ENCODE results near the gene AAGAB.
"Not testable (repeated sequence)": the region's sequence is repeated elsewhere in the genome, so short reads cannot be mapped to it uniquely, and the experiment has no call there.

AAGAB gene

DNA sequence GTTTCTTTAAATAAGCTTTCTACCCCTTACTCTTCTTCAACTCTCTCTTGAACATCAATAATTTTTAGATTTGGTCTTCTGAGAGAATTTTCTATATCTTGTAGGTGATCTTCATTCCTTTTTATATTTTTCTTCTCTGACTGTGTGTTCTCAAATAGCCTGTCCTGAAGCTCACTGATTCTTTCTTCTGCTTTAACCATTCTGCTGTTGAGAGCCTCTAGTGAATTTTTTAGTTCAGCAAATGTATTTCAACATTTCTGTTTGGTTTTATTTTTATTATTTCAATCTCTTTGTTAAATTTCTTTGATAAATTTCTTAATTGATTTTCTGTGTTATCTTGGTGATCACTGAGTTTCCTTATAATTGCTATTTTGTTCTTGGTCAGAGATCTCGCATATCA, 19.8 kb upstream of the AAGAB start:
- CTCF ChIA-PET = no interaction called here
- POLR2A ChIA-PET = no interaction called here
- no peak for DNase-seq (ENCODE audit: extremely low spot score)
- TF ChIP-seq SUZ12 (IDR thresholded peaks at IDR 0.05) (no peak), FOXM1 (IDR thresholded peaks at IDR 0.05; ENCODE audit: borderline replicate concordance) (no peak), NFRKB (IDR thresholded peaks at IDR 0.05) (no peak), FOXA1 (IDR thresholded peaks at IDR 0.05) (no peak)

DNA sequence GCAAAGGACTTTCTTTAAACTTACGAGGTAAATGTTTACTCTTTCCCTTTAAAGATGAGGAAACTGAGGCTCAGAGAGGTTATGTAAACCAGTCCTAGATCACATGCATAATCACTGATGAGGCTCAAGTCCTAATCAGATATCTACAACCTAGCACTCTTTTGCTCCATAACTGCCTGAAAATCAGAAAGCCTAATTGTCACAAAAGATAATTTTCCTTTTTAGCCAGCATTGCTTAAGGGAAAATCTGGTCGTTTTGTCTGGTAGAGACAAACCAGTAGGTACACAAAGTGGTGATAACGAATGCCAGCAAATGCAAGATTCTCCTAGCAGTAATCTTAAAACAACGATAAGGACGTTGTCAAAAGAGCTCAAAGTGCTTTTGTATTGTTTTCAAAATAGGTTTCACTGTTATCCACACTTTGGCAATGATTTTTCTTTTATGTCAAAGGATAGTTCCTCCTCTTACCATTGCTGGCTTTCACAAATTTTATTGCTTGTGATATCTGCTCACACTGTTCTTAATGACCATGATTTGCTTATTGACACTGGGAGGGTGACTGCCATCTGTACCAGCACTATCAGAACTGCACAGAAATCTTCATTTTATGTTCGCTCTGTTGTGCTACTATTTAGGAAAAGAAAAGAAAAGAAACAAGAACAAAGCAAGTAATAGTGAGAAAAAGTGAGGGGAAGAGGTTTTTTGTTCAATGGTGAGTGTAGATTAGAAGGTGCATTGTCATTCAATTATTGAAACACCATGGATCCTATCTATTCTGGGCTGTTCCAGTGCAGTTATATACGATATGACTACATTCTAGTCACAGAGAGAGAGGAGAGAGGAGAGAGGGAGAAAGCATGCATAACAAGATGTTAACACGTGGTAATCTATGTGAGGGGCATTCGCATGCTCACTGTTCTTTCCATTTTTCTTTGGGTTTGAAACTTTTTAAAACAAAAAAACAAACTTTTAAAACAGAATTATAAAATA, 13.8 kb upstream of the AAGAB start:
- no peak for DNase-seq (ENCODE audit: extremely low spot score)
- no peak for TF ChIP-seq L3MBTL2 (conservative IDR thresholded peaks at IDR 0.05)
- TF ChIP-seq ELF4 (IDR thresholded peaks at IDR 0.05) = no peak
- no peak for TF ChIP-seq SP1 (IDR thresholded peaks at IDR 0.05)
- TF ChIP-seq SUZ12 (IDR thresholded peaks at IDR 0.05) = no peak
- TF ChIP-seq TARDBP (IDR thresholded peaks at IDR 0.05) = no peak
- TF ChIP-seq CTBP1 (IDR thresholded peaks at IDR 0.05; ENCODE audit: borderline replicate concordance) = no peak
- no peak for TF ChIP-seq LEF1 (IDR thresholded peaks at IDR 0.05; ENCODE audit: borderline replicate concordance)
- POLR2A ChIA-PET = no interaction called here
- CTCF ChIA-PET = no interaction called here

DNA sequence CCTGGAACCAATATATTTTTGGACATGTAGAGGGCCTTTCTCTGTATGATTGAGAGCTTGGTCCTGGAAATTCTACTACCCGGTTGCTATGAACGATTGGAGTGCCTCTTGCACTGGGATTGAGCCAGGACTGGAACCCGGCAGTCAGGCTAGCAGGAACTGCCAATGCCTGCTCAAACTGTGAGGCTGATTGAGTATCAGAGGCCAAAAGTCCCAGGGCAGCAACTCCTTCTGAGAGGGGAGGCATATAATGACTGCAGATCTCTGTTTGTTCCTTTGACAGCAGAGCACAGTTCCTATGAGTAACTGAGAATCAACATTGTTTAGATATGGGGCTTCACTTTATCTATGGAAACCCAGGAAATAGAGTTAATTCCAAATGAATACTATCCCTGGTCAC, 13.0 kb upstream of the AAGAB start:
- CTCF ChIA-PET = no interaction called here
- DNase-seq (ENCODE audit: extremely low spot score) = no peak
- POLR2A ChIA-PET = no interaction called here
- no peak for TF ChIP-seq TARDBP (IDR thresholded peaks at IDR 0.05)
- no peak for TF ChIP-seq L3MBTL2 (conservative IDR thresholded peaks at IDR 0.05)
- no peak for TF ChIP-seq FOXM1 (IDR thresholded peaks at IDR 0.05; ENCODE audit: borderline replicate concordance)
- no peak for TF ChIP-seq LEF1 (IDR thresholded peaks at IDR 0.05; ENCODE audit: borderline replicate concordance)
- TF ChIP-seq FOXA1 (IDR thresholded peaks at IDR 0.05) = no peak
- TF ChIP-seq ARNT (IDR thresholded peaks at IDR 0.05) = no peak
- TF ChIP-seq BHLHE40 (IDR thresholded peaks at IDR 0.05; ENCODE audit: borderline replicate concordance) = no peak
- TF ChIP-seq CTBP1 (IDR thresholded peaks at IDR 0.05; ENCODE audit: borderline replicate concordance) = no peak
- no peak for TF ChIP-seq SUZ12 (IDR thresholded peaks at IDR 0.05)
- no peak for TF ChIP-seq ZNF384 (IDR thresholded peaks at IDR 0.05)
- TF ChIP-seq, protein P1, sequence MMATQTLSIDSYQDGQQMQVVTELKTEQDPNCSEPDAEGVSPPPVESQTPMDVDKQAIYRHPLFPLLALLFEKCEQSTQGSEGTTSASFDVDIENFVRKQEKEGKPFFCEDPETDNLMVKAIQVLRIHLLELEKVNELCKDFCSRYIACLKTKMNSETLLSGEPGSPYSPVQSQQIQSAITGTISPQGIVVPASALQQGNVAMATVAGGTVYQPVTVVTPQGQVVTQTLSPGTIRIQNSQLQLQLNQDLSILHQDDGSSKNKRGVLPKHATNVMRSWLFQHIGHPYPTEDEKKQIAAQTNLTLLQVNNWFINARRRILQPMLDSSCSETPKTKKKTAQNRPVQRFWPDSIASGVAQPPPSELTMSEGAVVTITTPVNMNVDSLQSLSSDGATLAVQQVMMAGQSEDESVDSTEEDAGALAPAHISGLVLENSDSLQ (IDR thresholded peaks at IDR 0.05) = no peak
- no peak for TF ChIP-seq ELF4 (IDR thresholded peaks at IDR 0.05)
- TF ChIP-seq NFRKB (IDR thresholded peaks at IDR 0.05) = no peak
- no peak for TF ChIP-seq HDGF (IDR thresholded peaks at IDR 0.05; ENCODE audit: borderline replicate concordance)

DNA sequence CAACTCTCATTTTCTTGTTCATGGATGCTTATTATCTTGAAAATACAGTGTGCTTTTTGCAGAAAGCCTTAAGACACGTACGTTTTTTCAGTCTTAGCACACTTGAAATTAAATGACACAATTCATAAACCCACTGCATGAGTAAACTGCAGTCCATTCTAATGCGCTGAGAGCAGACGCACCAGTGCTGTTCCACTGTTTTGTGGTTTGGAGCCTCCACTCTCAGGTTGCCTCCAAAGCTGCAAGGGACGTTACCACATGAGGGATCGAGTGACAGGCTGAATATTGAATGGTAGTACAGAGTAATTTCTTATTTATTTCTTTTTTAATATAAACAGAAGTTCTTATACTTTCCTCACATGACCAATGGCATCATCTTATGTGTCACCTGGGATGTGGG, 12.4 kb upstream of the AAGAB start:
- ChIA-PET CTCF (interaction anchor here (0.6 kb wide), 1 partner anchor 13 kb away, joined by 3 read pairs; no protein-coding TSS in a partner anchor), POLR2A (no interaction called here)
- TF ChIP-seq, protein P1 (IDR thresholded peaks at IDR 0.05) = no peak
- TF ChIP-seq CTBP1 (IDR thresholded peaks at IDR 0.05; ENCODE audit: borderline replicate concordance) (no peak), HDGF (IDR thresholded peaks at IDR 0.05; ENCODE audit: borderline replicate concordance) (no peak), TARDBP (IDR thresholded peaks at IDR 0.05) (no peak), FOXK2 (IDR thresholded peaks at IDR 0.05) (no peak), FOXA1 (IDR thresholded peaks at IDR 0.05) (no peak), ELF4 (IDR thresholded peaks at IDR 0.05) (no peak), NFRKB (IDR thresholded peaks at IDR 0.05) (no peak), ZNF384 (IDR thresholded peaks at IDR 0.05) (no peak), L3MBTL2 (conservative IDR thresholded peaks at IDR 0.05) (no peak), BHLHE40 (IDR thresholded peaks at IDR 0.05; ENCODE audit: borderline replicate concordance) (no peak), ARNT (IDR thresholded peaks at IDR 0.05) (no peak), FOXM1 (IDR thresholded peaks at IDR 0.05; ENCODE audit: borderline replicate concordance) (no peak), SP1 (IDR thresholded peaks at IDR 0.05) (no peak), LEF1 (IDR thresholded peaks at IDR 0.05; ENCODE audit: borderline replicate concordance) (no peak), SUZ12 (IDR thresholded peaks at IDR 0.05) (no peak)
- no peak for DNase-seq (ENCODE audit: extremely low spot score)

DNA sequence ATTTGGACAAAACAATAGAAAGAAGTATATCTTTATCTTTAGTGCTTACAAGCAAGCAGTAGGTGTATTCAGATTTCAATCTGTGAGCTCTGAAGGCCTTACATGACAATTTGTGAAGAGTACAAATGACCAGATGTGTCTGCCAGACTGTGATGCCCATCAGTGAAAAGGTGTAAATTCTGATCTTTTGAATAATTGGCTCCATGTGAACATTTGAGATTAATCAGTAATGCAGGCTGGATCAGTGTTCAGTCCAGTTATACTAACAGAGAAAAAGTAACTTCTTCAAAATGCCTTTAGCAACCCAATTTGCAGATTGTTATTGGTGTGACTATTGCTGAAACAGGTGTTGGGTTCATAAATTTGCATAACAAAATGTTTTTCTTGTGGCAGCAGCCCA, 5.3 kb upstream of the AAGAB start:
- POLR2A ChIA-PET = no interaction called here
- CTCF ChIA-PET = no interaction called here
- TF ChIP-seq BHLHE40 (IDR thresholded peaks at IDR 0.05; ENCODE audit: borderline replicate concordance) = no peak
- no peak for TF ChIP-seq TARDBP (IDR thresholded peaks at IDR 0.05)
- TF ChIP-seq CTBP1 (IDR thresholded peaks at IDR 0.05; ENCODE audit: borderline replicate concordance) = no peak
- DNase-seq (ENCODE audit: extremely low spot score) = no peak

DNA sequence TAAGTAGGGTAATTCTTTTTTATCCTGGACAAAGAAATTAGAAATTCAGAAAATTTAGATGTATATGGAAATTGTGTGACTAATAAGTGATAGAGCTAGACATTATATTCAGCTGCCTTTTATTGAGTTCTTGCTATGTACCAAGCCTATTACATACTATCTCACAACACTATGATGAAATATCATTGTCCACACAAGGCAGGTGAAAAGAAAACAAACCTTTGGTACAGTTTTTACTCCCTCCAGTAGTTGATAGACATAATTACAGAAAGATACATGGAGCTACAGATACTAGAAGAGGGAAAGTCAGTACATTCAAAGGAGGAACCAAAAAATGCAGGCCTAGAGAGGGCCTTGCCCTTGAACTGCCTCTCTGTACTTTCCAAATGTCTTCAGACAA, 4.9 kb upstream of the AAGAB start:
- CTCF ChIA-PET = no interaction called here
- no peak for DNase-seq (ENCODE audit: extremely low spot score)
- POLR2A ChIA-PET = no interaction called here
- no peak for TF ChIP-seq ZNF384 (IDR thresholded peaks at IDR 0.05)
- TF ChIP-seq ELF4 (IDR thresholded peaks at IDR 0.05) = no peak
- no peak for TF ChIP-seq FOXM1 (IDR thresholded peaks at IDR 0.05; ENCODE audit: borderline replicate concordance)
- no peak for TF ChIP-seq L3MBTL2 (conservative IDR thresholded peaks at IDR 0.05)
- no peak for TF ChIP-seq TARDBP (IDR thresholded peaks at IDR 0.05)
- TF ChIP-seq SUZ12 (IDR thresholded peaks at IDR 0.05) = no peak
- no peak for TF ChIP-seq BHLHE40 (IDR thresholded peaks at IDR 0.05; ENCODE audit: borderline replicate concordance)
- no peak for TF ChIP-seq NFRKB (IDR thresholded peaks at IDR 0.05)
- TF ChIP-seq HDGF (IDR thresholded peaks at IDR 0.05; ENCODE audit: borderline replicate concordance) = no peak
- TF ChIP-seq FOXA1 (IDR thresholded peaks at IDR 0.05) = no peak
- TF ChIP-seq LEF1 (IDR thresholded peaks at IDR 0.05; ENCODE audit: borderline replicate concordance) = no peak

DNA sequence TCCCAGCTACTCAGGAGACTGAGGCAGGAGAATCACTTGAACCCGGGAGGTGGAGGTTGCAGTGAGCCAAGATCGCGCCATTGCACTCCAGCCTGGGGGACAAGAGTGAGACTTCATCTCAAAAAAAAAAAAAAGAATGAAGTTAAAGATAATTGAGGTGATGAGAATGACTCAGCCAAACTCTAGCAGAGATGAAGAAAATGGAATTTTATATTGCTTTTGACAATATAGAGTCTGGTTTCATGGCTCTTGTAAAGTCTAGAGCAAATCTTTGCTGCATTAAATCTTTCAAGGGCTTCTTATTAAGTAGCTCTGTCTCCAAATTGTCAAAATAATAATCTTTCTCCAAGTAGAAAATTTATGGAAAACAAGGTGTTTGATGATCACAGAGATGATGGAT, 4.0 kb upstream of the AAGAB start:
- DNase-seq (ENCODE audit: extremely low spot score); CTCF ChIA-PET; POLR2A ChIA-PET: not testable (repeated sequence)
